ENCODE results near the gene HEATR5A.
"Not testable (repeated sequence)": the region's sequence is repeated elsewhere in the genome, so short reads cannot be mapped to it uniquely, and the experiment has no call there.

Gene HEATR5A

DNA sequence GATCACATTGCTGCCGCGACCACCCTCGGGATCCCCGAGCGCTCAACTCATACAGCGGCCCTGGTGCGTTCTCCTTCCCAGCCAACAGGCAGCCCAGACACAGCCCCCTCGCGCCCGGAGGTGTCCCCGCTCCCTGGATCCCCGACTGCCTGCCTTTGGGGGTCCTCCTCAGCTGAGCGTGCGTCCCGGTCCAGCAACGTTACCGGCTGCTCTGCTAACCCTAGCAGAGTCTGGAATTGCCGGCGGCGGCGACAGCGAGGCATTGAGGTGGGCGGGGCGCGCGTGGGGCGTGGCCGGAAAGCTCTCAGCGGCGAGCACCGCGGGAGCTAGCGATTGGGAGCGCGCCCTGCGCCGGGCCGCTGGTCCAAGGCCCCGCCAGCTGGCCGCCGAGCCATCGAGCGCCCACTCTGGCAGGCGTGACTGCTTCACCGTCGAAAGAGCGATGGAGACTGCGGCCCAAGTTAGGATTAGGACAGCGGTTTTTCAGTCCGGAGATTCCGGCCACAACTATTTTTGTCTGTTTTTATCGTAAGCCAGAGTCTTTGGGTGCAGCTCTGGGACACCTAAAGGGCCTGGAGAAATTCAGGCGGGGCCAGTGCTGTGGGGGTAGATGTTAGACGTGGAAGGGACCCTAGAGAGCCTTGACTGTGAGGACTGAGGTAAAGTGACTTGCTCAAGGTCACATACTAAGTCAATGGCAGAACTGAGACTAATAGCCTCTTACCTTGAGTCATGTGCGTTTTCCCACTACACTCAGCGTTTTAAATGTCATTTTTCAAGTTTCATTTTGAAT lies at the start of gene HEATR5A:
Gene HEATR5A, minus strand, starts transcription at position 232 of the 793 bp plus-strand sequence. CDS start 17,575 bp downstream, outside the sequence.
- DNase-seq (ENCODE audit: low read depth): peak; percentile 81

DNA sequence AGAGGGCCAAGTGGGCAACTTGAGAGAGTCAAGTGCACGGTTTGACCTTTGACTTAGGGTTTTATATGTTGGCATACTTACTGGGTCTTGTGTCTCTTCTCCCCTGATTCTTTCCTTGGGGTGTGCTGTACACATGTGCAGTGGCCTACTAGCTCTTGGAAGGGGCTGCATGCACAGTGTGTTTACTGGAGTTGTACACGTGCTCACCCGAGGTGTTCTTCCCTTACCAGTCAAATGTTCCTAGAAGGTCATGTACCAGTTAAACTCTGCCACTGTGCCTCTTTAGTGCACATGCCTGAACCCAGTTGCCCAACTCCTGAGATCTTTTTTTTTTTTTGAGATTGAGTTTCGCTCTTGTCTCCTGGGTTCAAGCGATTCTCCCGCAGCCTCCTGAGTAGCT lies 46.2 kb upstream of the HEATR5A start:
- no peak for DNase-seq (ENCODE audit: low read depth)

DNA sequence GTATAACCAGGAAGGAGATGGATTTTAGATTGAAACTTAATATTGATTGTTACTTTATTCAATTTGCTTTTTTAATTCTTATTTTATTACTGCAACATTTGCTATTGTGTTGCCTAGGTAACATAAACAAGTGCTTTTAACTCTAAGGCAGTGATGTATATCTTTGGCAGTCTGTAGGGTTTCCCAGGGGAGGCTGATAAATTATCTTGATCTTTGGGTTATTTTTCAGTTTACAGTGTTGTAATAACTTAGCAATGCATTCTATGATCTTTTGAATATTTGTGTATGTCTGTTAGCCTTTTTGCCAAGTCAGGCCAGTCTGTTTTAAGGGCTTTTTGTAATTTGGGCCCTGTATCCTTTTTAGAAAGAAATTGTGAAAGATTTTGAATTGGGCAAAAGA lies 44.8 kb upstream of the HEATR5A start:
- DNase-seq (ENCODE audit: low read depth): no peak

DNA sequence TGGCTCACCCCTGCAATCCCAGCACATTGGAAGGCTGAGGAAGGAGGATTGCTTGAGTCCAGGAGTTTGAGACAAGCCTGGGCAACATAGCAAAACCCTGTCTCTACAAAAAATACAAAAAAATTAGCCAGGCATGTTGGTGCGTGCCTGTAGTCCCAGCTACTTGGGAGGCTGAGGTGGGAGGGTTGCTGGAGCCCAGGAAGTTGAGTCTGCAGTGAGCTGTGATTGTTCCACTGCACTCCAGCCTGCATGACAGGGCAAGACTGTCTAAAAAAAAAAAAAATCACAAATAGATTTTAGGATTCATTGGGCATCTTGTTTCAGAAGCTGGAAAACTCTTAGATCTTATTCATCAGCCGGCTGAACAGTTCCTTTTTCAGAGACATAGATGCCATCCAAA lies 42.1 kb upstream of the HEATR5A start:
- not testable (repeated sequence) for DNase-seq (ENCODE audit: low read depth)

DNA sequence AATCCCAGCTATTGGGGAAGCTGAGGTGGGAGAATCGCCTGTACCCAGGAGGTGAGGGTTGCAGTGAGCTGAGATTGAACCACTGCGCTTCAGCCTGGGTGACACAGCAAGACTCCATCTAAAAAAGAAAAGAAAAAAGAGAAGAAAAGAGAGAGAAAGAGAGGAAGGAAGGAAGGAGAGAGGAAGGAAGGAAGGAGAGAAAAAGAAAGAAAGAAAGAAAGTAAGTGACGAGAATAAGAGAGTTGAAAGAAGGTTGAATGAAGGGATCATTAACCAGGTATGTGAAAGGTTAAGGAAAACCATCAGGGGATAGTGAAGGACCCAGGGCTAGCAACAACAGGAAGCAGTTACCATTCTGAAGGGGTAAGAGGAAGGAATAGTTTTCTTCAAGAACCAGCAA lies 41.2 kb upstream of the HEATR5A start:
- no peak for DNase-seq (ENCODE audit: low read depth)

DNA sequence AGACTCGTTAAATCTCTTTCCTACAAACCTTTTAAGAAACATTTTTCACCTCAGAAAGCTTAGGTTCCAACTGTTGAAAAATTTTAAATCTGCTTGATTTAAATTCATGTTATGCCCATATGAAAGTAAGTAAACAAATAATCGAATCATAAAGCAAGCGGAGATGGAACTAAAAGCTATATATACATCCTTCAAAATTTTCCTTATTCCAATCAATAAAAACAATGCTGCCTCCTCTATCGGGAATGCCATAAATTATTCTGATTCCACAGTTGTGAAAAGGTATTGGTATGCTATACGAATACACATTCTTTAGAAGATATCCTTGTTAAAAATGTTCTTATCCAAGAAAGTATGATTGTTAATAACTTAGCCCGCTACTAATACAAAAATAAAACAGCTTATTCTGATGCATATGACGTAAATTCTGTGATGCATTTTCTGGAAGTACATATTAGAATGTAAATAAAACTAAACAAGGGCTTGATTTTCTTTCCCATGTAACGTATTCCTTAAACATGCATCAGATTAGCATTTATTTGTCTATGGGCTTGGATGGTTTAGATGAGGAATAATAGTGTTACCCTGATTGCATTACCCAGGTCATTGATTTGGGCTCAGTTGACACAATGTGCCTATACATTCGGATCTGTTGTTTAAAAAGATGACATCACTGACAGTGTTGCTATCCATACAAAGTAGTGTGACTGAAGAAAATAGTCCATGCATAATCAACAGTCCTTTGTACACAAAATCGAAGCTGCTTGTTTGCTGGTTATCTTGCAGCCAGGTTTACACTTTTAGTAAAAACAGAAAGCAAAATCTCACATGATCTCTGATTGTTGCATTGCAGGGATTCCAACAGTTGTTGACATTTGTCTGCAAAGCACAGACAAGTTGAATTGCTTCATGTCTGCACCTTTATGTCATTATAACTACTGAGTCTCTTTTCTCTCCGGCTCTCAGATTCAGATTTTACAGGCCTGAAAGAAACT lies 37.6 kb upstream of the HEATR5A start:
- DNase-seq (ENCODE audit: low read depth): no peak

DNA sequence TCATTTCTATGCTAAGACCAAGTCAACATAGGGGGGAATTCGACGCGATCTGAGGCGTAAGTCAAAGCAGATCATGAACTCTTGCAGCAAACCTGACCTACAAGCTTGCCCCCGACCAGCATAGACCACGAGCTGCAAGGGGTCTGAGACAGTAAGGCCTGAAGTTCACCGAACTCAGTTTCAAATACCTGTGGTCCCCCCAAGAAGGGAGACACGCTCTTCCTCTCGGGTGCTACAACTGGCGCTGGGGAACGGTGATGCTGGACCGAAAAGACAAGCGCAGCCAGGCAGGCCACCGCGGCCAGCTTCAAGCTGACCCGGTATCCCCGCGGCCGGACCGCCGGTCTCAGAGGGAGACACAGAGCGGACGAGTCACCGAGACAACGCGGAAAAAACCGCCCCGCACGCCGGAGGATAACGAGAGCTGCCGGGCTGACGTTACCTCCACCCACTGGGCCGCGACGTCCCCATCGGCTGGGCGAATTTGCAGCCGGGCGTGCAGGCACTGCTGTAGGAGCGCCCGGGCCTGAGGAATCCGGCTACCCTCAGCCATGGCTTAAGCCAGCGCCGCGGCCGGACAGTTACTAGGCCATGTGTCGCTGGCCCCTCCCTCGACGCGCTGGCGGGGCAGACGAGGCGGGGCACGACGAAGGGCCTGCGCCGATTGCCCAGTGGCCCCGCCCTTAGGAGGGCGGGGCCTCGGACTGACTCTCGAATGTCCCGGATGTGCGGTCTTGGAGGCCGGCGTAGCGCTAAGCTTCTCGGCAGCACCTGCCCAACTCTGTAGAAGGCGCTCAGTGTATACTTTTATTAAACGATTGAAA lies 36.7 kb upstream of the HEATR5A start, which contains the start of gene DTD2:
Gene DTD2, minus strand, starts transcription at position 666 of the 824 bp plus-strand sequence. Its CDS starts 113 bp downstream, at position 553.
- DNase-seq (ENCODE audit: low read depth): peak; percentile 60

DNA sequence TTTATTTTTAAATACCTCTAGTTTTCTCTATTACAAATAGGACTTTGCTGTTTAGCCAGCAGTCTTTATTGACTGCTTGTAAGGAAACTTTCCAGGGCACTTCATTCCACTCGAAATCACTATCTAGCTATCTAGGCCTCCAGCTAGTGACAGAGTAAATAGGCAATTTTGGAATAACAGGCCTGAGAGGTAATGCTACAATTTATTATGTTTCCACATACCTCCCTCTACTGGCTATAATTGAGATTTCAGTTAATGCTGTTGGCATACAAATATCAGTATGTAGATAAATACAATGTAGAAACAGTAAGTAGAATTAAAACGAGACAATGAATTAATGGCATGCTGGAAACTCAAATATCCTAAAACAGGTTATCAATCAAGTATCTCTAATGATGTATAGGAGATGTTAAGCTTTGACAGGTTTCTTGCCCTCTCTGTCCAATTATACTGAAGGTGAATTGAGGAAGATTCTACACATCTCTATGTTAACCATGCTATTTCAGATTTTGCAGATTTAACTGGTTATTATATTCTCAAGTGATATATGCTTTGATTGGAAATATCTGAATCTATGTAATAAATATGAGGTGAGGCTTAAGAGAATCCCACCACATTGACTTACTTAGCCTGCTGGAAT lies 29.7 kb upstream of the HEATR5A start:
- DNase-seq (ENCODE audit: low read depth): no peak

DNA sequence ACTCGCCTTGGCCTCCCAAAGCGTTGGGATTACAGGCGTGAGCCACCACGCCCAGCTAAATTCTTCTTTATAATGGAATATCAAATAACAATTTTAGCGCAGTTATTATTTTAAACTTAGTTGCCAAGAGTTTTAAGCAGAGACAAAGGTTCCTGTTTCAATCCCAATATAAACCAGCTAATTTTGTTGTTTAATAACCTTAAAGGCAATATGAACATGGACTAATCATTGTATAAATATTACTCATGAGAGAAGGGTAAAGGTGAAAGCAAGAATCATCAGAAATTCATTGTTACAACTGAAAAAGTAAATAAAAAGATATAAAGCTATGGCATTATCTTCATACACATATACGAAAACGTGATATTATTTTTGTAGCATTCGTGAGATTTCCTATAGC lies 28.8 kb upstream of the HEATR5A start:
- no peak for DNase-seq (ENCODE audit: low read depth)

DNA sequence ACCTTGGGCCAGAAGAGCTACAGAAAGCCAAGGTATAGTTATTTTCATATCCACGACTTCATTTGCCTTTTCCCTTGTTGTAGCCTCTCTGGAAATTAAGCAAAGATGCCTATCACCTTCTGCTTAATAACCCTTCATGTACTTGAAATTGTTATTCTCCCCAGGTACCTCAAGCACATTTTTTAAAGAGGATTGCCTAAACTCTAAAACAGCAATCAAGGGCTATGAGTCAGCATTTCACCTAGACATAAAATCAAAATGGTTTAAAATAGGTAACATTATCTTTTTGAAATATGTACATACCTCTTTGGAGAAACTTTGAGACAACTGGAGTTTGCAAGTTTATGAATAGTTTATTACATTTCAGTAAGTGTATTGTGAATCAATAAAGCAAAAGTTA lies 25.4 kb upstream of the HEATR5A start:
- no peak for DNase-seq (ENCODE audit: low read depth)

DNA sequence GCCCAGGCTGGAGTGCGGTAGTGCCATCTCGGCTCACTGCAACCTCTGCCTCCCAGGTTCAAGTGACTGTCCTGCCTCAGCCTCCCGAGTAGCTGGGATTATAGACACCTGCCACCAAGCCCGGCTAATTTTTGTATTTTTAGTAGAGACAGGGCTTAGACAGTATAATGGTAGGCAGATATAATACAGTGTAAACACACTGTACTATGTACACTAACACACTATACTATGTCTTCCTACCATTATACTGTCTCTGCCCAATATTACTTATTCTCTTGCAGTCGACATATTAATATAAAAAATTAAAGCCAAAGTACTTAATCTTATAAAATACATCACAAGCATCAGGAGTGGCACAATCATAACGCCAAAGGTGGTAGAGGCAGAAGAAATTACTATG lies 21.9 kb upstream of the HEATR5A start:
- DNase-seq (ENCODE audit: low read depth): no peak

DNA sequence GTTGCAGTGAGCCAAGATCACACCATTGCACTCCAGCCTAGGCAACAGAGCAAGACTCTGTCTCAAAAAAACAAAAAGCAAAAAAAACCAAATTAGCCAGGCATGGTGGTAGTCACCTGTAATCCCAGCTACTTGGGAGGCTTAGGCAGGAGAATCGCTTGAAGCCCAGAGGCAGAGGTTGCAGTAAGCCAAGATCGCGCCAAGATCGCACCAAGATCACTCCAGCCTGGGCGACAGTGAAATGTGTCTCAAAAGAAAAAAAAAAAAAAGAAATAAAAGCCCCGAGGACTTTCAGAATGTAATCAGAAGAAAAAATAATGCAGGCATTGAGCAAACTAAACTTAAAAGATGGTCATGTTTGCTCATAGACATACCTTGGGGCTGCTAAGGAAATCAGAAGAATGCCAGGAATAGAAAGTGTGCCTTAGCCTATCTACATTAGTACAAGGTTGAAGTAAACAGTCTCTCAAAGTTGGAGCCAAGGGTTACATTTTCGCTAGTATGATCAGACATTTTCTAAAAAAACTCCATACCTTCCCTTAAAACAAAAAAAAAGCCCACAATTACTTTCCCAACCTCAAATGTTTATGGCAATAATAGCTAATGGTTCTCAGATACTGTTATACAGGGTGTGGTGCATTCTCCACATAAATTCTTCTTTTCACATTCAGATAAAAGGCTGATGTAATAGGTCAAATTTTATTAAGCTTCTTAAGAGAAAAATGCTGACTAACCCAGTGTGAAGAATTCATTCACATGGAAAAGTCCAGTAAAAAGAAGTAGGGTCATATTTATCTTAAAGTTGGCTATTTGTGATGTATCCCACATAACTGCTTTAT lies 21.1 kb upstream of the HEATR5A start:
- no peak for DNase-seq (ENCODE audit: low read depth)

DNA sequence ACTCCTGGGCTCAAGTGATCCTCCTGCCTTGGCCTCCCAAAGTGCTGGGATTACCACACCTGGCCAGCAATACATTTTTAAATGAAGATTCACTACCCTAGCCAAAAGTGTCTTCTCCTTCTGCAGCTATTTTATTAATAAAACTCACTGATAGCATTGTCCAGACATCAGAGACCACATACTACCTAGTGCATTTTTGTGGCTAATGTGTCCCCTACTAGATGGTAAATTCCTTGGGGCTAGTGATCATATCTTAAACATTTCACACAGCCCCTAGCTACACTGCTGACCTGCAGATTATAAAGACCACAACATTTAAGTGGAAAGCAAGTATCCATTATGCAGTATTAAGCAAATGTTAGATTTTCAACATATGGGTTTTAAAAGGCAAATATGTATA lies 19.9 kb upstream of the HEATR5A start:
- DNase-seq (ENCODE audit: low read depth): no peak

DNA sequence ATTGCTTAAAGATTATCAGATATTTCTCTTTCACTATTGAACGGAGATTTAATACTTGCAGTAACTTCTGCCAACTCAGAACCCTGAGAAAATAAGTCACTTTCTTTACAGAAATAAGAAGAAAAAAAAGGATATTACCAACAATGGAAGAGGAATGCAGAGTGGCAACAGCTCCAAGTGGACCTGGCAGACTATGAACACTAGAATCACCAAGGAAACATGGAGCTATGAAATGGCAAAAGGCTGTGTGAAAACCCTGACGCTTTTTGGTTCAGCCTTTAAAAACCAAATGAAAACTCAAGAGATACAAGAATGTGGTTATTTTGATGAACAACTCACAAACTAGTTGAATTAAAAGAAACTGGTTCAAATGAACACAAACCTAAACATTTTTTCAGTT lies 19.2 kb upstream of the HEATR5A start:
- no peak for DNase-seq (ENCODE audit: low read depth)

DNA sequence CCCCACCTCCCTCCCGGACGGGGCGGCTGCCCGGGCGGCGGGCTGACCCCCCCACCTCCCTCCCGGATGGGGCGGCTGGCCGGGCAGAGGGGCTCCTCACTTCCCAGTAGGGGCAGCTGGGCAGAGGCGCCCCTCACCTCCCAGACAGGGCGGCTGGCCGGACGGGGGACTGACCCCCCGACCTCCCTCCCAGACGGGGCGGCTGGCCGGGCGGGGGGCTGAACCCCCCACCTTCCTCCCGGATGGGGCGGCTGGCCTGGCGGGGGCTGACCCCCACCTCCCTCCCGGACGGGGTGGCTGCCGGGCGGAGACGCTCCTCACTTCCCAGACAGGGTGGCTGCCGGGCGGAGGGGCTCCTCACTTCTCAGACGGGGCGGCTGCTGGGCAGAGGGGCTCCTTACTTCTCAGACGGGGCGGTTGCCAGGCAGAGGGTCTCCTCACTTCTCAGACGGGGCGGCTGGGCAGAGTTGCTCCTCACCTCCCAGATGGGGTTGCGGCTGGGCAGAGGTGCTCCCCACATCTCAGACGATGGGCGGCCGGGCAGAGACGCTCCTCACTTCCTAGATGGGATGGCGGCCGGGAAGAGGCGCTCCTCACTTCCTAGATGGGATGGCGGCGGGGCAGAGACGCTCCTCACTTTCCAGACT lies 16.8 kb upstream of the HEATR5A start:
- not testable (repeated sequence) for DNase-seq (ENCODE audit: low read depth)

DNA sequence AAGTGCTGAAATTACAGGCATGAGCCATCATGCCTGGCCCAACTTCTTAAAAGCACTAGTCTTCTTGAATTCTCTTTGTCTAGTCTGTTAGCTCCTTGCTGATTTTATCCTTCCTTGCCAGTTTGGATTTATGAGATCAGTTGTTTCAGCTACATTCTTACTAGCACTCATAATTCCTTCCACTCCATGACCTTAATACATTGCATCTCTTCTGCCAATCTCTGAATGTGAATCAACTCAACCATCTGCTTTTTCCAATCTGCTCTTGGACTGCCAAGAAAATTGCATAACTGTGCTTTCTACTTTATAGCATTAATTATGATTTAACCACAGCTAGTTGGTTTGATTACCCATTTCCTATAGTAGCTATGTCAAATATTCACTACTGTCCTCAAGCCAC lies 14.9 kb upstream of the HEATR5A start:
- no peak for DNase-seq (ENCODE audit: low read depth)

DNA sequence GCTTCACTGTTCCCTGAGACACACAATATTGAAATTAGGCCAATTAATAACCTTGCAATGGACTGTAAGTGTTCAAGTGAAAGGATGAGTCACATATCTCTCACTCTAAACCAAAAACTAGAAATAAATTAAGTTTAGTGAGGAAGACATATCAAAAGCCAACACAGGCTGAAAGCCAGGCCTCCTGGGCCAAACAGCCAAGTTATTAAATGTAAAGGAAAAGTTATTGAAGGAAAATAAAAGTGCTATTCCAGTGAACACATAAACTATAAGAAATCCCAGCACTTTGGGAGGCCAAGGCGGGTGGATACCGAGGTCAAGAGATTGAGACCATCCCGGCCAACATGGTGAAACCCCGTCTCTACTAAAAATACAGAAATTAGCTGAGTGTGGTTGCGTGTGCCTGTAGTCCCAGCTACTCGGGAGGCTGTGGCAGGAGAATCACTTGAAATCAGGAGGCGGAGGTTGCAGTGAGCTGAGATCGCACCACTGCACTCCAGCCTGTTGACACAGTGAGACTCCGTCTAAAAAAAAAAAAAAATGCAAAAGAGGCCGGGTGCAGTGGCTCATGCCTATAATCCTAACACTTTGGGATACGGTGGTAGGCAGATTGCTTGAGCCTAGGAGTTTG lies 10.4 kb upstream of the HEATR5A start:
- no peak for DNase-seq (ENCODE audit: low read depth)

DNA sequence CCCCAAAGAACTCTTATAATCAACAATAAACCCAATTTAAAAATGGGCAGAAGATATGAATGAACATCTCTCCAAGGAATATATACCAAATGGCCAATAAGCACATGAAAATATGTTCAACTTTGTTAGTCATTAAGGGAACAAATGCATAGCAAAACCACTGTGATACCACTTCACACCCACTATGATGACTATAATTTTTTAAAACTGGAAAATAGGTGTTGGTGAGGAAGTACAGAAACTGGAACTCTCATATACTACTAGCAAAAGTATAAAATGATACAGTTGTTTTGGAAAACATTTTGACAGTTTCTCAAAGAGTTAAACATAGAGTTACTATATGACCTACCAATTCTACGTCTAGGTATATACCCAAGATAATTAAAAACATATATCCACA lies 9.4 kb upstream of the HEATR5A start:
- no peak for DNase-seq (ENCODE audit: low read depth)

DNA sequence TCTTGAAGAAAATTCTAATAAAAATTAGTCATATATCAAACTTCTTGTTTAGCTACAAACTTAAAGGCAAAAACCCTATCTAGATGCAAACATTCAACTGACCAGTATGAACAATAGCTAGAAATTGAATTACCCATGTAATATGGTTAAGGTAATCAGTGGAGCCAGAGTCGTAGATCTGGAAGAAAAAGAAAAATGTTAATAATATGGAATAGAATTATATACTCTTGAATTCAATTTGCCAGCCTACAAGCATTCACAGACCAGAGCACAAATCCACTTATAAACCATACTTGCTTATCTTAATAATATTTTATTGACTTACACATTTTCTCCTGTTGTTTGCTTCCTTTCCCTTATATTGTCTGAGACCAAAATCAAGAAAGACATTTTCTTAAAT lies 7.7 kb upstream of the HEATR5A start:
- DNase-seq (ENCODE audit: low read depth): no peak

DNA sequence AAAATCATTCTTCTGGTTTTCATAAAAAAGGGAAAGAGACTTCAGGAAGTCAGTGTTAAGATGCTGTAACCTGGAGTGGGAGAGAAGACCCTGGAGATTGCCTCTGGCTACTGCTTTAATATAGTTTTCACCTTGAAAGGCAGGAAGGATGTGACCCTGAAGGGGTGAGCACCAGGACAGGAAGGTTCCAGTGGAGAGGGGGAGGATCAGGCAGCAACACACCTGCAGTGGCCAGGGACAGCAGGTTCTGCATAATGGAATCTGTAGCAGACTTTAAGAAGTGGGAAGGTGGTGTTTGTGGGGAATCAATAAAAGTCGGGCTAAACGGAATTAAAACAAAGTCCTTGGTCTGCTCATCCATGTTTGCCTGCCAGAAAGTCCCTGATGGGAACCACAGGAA lies 6.3 kb upstream of the HEATR5A start:
- DNase-seq (ENCODE audit: low read depth): no peak

Measured in non-pigmented ciliary epithelial cell (primary cell).